Stimulated activated CD8-positive, alpha-beta memory T cell treated with anti-CD3 and anti-CD28 coated beads, Interleukin-2, amount 100 ng/mL, for 1 hour (primary cell): ENCODE data around the gene PIAS2.
"Not testable (repeated sequence)": the region's sequence is repeated elsewhere in the genome, so short reads cannot be mapped to it uniquely, and the experiment has no call there.

Experiments
- DNase-seq, 2 donors: peaks; one replicate each; pipeline ENCODE4 v3.0.0-alpha.2; 2020; ENCODE audit warnings: low read depth in 2 of 2

PIAS2 gene

DNA sequence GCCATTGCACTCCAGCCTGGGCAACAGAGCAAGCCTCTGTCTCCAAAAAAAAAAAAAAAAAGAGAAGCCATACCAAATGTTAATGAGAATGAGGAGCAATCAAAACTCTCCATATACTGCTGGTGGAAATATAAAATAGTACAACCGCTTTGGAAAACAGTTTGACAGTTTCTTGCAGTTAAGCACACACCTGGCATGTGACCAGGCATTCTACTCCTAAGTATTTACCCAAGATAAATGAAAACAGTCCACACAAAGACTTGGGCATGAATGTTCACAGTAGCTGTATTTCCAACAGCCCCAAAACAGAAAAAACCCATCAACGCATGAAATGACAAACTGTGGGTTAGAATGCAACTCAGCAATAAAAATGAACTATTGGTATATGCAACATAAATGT is 84.5 kb downstream of the PIAS2 start:
- no peak for DNase-seq

DNA sequence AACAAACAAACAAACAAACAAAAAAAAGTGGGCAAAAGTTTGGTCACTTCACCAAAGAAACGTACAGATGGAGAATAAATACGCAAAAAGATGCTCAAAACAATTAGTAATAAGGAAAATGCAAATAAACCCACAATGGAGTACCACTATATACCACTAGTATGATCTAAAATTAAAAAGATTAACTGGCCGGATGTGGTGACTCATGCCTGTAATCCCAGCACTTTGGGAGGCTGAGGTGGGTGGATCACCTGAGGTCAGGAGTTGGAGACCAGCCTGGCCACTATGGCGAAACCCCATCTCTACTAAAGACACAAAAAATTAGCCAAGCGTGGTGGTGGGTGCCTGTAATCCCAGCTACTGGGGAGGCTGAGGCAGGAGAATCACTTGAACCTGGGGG is 84.9 kb downstream of the PIAS2 start:
- not testable (repeated sequence) for DNase-seq

DNA sequence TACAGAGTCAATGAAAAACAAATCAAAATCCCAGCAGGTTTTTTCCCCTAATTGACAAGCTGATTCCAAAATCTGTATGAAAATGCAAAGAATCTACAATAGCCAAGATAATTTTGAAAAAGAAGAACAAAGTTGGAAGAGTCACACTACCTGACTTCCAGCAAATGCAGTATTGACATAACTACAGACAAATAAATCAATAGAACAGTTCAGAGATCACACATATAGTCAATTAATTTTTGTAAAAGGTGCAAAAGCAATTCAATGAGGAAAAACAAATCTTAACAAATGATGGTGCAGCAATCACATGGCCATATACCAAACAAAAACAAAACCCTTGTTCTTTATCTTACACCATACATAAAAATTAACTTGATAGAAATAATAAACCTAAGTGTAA is 85.9 kb downstream of the PIAS2 start:
- no peak for DNase-seq

DNA sequence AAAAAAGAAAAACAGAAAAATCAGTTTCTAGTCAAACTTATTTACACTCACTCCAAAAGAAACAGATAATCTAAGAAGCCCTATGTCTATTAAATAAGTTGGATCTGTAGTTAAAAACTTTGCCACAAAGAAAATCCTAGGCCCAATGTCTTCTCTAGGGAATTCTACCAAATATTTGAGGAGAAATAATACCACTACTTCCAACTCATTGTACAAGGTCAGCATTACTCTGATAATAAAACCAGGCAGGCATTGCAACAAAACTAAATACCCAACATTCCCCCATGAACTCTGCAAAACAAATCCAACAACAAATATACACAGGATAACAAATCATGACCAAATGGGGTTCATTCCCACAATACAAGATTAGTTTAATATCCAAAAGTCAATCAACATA is 86.7 kb downstream of the PIAS2 start:
- no peak for DNase-seq

DNA sequence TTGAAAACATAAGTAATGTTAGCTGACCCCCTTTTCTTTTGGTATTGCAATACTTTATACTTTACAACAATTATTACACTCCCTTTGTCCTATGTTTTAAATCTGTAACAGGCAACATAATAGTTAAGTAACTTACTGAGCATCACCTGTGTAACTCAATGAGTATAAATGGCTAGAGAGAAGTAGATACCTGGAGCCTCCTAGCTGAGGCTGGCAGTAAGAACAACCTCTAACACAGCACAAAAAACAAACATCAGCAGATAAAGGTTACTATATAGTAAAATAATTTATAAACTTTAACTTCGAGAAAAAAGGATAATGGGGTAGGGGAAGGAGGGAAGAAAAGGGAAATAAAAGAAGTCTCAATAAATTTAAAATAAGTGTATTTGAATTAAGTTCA is 87.4 kb downstream of the PIAS2 start:
- DNase-seq = no peak

DNA sequence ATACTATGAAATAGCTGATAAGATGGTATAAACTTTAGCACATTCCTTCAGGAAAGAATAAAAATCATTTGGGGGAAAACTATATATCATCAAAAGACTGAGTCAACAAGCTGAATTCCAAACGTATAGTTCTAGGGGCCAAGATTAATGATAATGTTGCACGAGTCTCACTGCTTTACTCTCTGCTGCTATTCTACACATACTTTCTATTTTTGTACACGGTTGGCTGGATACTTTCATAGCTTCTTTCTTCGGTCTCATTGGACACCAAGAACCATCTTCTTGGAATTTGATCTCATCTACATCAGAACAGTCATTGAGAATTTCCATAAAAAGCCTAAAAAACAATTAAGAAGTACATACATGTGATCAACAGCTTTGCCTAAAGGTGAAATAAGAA is 87.8 kb downstream of the PIAS2 start:
- DNase-seq = no peak

DNA sequence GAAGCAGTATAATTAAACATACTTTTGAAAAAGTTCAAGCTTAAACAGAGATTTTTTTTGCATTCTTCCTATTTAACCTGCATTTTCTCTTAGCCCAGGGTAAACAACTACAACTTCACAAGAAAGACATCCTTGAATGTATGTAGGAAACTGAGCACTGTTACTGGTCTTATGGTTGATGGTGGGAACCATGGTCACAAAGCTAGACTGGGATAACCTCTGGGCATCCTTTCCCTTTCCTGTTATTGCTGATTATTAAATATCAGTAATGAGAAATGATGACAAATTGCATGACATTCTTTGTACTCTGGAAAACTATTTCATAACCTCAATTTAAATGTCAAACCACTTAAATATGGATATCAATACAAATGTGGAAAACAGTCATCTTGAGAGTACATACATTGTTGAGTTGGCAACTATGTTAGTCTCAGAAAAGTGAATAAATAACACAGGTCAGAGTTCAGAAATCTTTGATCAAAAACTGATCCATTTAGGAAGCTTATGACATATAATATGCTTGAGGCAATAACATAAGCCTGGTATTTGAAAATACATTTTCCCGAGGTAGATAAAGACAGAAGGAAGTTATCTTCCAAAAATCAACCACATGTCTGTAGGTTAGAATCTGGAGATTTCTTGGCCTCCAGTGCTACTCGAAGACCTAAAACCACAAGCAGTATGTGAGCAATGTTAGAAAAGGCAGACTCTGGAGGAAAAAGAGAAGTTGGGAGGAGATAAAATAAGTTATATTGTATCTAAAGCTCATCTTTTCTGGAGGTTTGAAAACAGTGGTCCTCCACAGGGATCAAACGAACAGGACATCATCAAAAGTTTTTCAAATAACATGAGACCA is 95.2 kb downstream of the PIAS2 start:
- DNase-seq = no peak

DNA sequence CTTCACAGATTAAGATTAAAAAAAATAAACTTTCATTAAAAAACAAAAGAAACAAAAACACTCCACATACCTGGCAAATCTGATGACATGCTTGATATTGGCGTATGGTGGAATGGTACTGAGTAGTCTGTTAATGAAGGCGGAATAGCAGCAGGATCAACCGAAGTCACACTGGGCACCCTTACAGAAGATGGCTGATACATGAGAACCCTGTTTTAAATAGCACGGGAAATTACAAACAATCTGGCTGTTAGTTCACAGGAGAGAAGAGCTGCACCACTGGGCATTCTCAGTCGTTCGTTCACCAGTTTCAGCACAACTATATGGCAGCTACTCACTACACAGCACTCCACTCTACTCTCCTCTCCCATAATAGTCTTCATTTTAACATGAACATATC is 96.4 kb downstream of the PIAS2 start:
- DNase-seq = no peak

DNA sequence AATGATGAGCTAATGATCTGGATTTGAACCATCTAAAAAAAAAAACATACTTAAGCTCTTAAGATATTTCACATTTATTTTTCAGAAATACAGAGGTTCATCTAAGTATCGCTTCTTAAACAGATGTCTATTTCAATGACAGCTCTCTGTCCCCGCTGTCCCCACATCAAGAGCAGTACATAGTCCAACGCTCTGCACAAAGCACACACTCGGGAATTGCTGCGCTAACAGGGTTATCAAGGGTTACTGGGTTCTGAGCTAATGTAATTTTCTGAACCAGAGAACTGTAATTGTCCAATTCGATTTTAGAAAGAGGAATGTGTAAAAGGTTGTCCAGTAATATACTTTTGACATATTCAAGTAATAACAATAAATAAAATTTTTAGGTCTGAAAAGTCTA is 101.6 kb downstream of the PIAS2 start:
- DNase-seq = no peak

DNA sequence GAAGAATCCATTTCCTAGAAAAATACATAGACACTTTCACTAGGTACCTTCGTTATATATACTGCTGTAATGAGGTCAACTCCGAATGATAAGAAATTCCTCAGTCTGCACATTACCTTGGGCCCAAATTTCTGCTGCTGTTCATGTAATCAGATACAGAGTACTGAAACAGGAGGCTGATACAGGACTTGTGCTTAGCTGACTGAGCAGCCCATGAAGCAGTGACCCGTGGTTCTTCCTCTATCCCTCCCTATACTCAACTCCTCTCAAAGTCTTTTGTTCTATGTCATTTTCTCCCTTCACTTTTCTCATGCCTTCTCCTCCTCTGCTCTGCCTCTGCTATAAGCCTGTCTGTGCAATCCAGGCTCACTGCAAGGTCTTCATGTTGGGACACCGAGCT is 102.9 kb downstream of the PIAS2 start:
- DNase-seq = no peak

DNA sequence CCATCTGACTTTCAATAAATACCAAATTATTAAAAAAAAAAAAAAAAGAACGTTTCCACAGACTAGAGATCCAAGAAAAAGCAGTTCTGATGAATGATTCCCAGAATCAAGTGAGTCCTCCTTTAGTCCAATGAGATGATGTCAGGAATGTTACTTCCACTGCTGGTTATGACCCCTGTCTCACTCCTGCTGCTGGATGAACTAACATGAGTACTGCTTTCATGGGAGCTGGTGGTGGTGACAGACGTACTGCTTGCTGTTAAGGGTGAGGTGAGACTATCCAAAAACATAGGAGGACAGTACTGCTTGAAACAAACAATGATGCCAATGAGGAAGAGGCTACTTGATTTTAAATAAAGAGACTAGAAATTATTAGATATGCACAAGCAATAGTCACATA is 105.0 kb downstream of the PIAS2 start:
- DNase-seq = no peak

DNA sequence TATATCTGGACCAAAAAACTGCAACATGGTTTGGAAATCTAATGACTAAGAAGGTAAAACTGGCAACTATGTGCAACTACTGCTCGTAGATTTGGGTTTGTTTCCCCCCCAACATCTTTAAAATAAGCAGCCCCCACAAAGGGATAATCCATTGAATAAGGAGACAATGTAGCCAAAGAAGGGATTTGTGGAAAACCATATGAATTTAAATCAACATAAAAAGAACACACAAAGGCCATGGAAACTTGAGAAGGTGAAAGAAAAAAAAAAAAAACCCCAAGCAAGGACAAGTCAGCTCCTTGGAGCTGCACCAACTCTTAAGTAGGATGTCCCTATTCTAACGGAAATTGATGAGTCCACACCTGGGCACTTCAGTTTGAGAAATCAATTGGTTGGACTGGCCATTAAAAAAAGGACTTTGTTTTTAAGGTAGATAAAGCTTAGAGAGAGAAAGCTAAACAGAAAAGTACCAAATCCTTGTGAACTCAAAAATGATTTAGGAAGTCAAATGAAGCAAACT is 106.8 kb downstream of the PIAS2 start:
- DNase-seq = no peak

DNA sequence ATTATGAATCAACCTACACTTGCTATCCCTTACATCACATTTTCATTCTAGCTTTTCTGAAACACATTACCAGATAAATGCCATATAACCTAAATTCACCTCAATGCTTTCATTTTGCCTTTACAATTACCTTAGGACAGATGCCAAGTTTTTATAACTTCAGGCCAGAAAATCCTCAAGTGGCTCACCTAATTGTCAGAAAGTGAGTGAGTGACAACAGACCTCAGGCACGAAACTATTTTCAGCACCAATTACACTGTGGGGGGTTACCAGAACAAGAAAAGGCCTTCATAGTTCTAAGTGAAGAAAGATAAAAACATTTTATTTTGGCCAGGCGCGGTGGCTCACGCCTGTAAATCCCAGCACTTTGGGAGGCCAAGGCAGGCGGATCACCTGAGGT is 108.2 kb downstream of the PIAS2 start:
- DNase-seq = no peak

DNA sequence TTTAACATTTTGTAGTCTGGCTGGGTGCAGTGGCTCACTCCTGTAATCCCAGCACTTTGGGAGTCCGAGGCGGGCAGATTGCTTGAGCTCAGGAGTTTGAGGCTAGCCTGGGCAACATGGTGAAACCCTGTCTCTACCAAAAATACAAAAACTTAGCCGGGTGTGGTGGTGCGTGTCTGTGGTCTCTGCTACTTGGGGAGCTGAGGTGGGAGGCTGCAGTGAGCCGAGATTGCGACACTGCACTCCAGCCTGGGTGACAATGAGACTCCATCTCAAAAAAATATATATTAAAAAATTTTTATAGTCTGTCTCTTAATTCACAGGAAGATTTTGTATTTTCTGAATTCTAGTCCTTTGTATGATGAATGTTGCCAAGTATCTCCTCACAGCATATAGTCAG is 121.4 kb downstream of the PIAS2 start:
- DNase-seq = not testable (repeated sequence)

DNA sequence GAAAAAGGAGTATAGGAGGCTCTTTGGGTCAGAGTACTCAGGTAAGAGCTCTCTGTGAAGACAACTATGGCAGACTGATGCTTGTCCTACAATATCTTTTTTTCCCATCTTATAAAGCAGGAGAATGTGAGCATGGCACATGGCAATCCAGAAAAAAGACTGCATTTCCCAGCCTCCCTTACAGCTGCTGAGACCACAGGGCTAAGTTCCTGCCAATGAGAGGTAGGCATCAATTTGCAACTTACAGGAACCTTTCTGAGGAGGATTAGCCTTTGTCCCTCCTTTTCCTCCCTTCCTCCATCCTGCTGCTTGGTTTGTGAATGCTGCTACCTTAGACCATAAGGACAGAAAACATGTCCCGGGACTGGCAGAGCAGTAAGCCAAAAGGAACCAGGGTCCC is 122.7 kb downstream of the PIAS2 start:
- DNase-seq = no peak

DNA sequence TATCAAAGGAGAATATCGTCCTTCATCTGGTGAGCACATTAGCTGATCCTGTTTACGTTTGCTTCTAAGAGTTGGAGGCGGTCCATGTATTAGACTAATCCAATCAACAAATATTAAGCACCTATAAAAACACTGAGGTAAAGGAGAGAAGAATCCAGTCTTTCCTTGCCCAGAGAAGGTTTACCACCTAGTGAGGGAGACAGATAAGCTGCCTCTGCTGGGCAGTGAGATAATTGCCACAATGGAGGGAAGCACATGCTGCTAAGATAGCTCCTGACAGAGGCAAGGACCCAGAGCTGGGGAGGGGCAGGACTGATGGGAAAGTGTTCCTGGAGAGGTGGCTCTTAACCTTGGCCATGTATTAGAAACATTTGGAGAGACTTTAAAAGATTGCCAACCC is 123.7 kb downstream of the PIAS2 start:
- no peak for DNase-seq

DNA sequence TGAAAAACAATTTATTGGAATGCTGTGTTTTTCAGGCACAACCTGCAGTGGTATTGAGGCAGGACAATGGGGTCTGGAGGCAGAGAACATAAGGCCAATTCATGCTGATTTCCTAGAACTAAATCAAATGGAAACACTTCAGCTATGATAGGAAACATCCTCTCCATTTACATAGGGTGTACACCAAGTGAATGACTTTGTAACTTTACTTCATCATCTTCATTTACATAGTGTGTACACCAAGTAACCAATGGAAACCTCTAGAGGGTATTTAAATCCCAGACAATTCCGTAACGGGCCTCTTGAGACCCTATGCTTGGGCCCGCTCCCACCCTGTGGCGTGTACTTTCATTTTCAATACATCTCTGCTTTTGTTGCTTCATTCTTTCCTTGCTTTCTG is 128.2 kb downstream of the PIAS2 start:
- DNase-seq = no peak

DNA sequence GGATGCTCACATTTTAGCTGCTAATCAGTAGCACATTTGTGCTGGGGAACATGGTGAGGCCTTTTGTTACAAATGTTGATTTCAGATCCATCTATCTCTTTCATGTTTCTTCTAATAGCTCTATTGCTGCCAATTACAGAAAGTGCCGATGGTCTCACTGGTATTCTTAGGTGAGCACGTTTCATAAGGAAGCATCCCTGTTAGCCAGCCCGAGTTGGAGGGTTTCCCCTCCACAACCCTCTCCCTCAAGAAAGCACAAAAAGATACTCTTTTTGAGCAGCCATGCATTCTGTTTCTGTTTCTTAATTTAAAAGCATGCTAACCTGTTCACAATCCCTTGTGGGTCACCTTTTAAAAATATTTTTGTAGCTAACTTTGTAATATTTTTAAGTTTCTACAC is 129.6 kb downstream of the PIAS2 start:
- no peak for DNase-seq

DNA sequence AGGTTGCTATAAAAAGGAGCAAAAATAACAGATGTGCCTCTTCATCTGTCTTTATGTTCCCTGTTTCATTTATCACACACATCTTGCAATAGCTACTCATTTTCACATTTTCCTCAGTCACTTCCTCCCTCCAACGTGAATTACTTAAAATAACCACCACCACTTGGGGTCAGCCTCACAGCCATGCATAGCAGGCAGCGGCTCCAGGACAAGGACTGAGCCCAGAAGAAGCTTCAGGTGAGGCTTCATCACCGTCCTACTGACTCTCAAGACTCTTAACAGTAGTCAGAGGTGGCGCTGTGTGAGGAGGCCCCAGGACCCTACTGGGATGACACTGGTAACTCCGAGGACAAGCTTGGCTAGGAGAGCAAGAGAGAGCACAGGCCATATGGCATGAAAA is 144.9 kb downstream of the PIAS2 start:
- no peak for DNase-seq

DNA sequence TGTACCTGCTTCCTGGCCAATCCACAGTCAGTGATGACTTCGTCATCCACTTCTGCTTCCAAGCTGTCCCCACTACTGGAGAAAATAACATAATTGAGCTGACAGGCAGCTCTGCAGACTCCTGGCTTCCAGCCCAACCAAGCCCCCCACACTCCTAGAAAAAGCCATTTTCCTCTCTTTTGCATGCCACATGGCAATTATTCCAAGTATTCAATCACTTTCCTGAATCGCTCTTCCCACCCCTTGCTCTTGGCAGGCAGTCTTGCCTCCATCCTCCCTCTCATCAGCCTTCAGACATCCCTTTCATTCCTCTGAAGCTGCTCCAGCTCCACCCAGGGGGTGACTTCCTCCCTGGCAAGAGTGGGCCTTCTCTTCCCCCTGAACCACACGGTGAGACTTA is 146.2 kb downstream of the PIAS2 start:
- no peak for DNase-seq

DNA sequence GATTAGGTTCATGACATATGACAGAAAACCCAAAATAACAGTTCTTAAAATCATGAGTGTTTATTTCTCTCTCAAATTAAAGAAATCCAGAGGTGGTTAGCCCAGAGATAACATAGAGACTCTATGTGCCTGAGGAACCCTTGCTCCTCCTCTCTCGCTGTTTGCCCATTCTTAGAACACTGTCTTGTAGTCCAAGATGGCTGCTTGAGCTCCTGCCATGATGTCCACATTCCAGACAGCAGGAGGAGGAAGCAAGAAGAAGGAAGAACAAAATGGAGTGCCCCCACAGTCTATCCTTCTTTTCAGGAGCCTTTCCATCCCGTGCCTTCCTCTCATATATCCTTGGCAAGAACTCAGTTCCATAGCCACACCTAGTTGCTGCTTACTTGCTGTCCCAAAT is 146.6 kb downstream of the PIAS2 start:
- DNase-seq = no peak

DNA sequence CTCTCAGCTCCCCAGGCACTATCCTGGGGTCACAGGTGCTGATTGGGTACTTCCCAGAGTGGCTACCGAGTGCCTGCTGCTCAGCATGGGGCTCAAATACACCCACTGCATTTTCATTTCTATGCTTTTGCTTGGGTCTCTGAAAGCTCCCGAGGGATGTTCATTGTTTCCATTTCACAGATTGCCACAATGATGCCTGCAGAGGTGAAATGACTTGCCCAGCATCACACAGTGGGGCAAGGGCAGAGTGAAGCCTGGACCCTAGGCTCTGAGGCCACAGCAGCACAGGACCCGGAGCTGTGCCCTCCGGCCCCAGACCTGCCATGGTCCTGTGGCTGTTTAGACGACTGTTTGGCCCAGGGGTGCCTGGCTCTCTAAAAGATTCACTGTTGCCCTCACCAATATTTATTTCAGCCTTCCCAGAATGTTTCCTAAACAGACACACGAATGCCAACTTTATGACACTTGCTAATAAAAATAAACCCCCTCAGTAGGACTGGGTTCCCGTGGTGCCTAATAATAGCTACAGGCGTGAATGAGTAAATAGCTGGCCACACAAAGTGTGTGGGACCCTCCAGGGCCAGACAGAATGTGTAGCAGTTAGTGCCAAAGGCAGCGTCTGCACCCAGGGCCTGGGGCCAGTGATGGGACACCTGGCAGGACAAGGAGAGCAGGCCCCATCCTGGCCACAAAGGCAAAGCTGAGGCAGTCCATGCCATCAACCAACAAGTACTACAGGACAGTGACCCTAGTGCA is 149.0 kb downstream of the PIAS2 start:
- no peak for DNase-seq

DNA sequence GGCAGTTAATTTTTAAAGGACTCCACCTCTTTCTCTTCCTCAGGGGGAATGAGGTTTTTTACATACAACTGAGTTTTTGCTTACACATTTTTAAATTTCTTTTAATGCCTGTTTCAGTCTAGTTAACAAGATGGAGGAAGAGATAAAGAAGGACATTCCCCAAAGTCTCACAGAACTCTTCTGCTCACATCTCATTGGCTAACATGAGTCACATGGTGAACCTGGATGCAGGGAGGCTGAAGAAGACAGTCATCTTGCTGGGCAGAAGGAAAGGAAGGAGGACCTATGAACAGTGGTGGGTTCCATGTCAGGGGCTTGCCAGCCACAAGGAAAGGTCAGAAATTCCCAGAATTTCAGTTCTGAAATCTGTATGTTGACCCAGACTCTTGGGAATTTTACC is 150.1 kb downstream of the PIAS2 start:
- DNase-seq = no peak
